ENCODE results near the gene ERBB4.

Gene ERBB4

GRCh38 chr2:211867845-211868451 is 670.7 kb downstream of the ERBB4 start:
- DNase-seq (ENCODE audit: insufficient read length, low spot score) (peak; percentile 19), FAIRE-seq (no peak)

- DNase-seq (ENCODE audit: insufficient read length, low spot score) (no peak), FAIRE-seq (no peak)
Observed at GRCh38 chr2:211864328-211864727, 674.3 kb downstream of the ERBB4 start.

GRCh38 chr2:211860224-211860623 is 678.4 kb downstream of the ERBB4 start:
- no peak for FAIRE-seq

GRCh38 chr2:211854832-211855231 is 683.8 kb downstream of the ERBB4 start:
- no peak for DNase-seq (ENCODE audit: insufficient read length, low spot score)
- no peak for FAIRE-seq

More at GRCh38 chr2:211860224-211860623, 678.4 kb downstream of the ERBB4 start:
- no peak for DNase-seq (ENCODE audit: insufficient read length, low spot score)

GRCh38 chr2:211846714-211847113 is 691.9 kb downstream of the ERBB4 start:
- FAIRE-seq (no peak), DNase-seq (ENCODE audit: insufficient read length, low spot score) (no peak)

GRCh38 chr2:211846036-211846400 is 692.6 kb downstream of the ERBB4 start:
- FAIRE-seq (no peak), DNase-seq (ENCODE audit: insufficient read length, low spot score) (no peak)

GRCh38 chr2:211845338-211846035 is 693.1 kb downstream of the ERBB4 start:
- FAIRE-seq = no peak
- no peak for DNase-seq (ENCODE audit: insufficient read length, low spot score)

GRCh38 chr2:211837706-211838105 is 700.9 kb downstream of the ERBB4 start:
- FAIRE-seq (no peak), DNase-seq (ENCODE audit: insufficient read length, low spot score) (no peak)

- no peak for FAIRE-seq
Observed at GRCh38 chr2:211837206-211837605, 701.4 kb downstream of the ERBB4 start.

GRCh38 chr2:211836409-211836808 is 702.2 kb downstream of the ERBB4 start:
- FAIRE-seq (no peak), DNase-seq (ENCODE audit: insufficient read length, low spot score) (no peak)

More at GRCh38 chr2:211837206-211837605, 701.4 kb downstream of the ERBB4 start:
- no peak for DNase-seq (ENCODE audit: insufficient read length, low spot score)

GRCh38 chr2:211835695-211836094 is 702.9 kb downstream of the ERBB4 start:
- FAIRE-seq = no peak

GRCh38 chr2:211833582-211834279 is 704.9 kb downstream of the ERBB4 start:
- DNase-seq (ENCODE audit: insufficient read length, low spot score) (no peak), FAIRE-seq (no peak)

More at GRCh38 chr2:211835695-211836094, 702.9 kb downstream of the ERBB4 start:
- no peak for DNase-seq (ENCODE audit: insufficient read length, low spot score)

- DNase-seq (ENCODE audit: insufficient read length, low spot score) = no peak
- FAIRE-seq = no peak
Observed at GRCh38 chr2:211829725-211830124, 708.9 kb downstream of the ERBB4 start.

GRCh38 chr2:211823886-211824479 is 714.6 kb downstream of the ERBB4 start:
- no peak for FAIRE-seq
- no peak for DNase-seq (ENCODE audit: insufficient read length, low spot score)

- FAIRE-seq (no peak), DNase-seq (ENCODE audit: insufficient read length, low spot score) (no peak)
Observed at GRCh38 chr2:211822686-211823335, 715.8 kb downstream of the ERBB4 start.

- FAIRE-seq (no peak), DNase-seq (ENCODE audit: insufficient read length, low spot score) (no peak)
Observed at GRCh38 chr2:211816754-211817153, 721.8 kb downstream of the ERBB4 start.

- DNase-seq (ENCODE audit: insufficient read length, low spot score) (no peak), FAIRE-seq (no peak)
Observed at GRCh38 chr2:211812587-211812986, 726.0 kb downstream of the ERBB4 start.

GRCh38 chr2:211802666-211803065 is 735.9 kb downstream of the ERBB4 start:
- DNase-seq (ENCODE audit: insufficient read length, low spot score) = no peak
- FAIRE-seq = no peak

- DNase-seq (ENCODE audit: insufficient read length, low spot score) (no peak), FAIRE-seq (no peak)
Observed at GRCh38 chr2:211800001-211800400, 738.6 kb downstream of the ERBB4 start.

GRCh38 chr2:211798868-211799267 is 739.7 kb downstream of the ERBB4 start:
- FAIRE-seq (no peak), DNase-seq (ENCODE audit: insufficient read length, low spot score) (no peak)

- no peak for FAIRE-seq
- DNase-seq (ENCODE audit: insufficient read length, low spot score) = no peak
Observed at GRCh38 chr2:211793690-211794089, 744.9 kb downstream of the ERBB4 start.
